GM23338 (cell line): Measurements from ENCODE around the gene TNFSF13.

ENCODE experiments used
- CTCF ChIP-seq, 2 experiments: fragments of 200-600 bp in 1 of 2; sonication (generic) in 1 of 2; conservative IDR thresholded peaks; 2 replicates each; pipeline versions ENCODE4 v1.5.1 to v1.6.1; 2016 to 2017; ENCODE audit warnings: antibody characterized with exemption in 2 of 2, low read depth in 2 of 2, mild to moderate bottlenecking in 2 of 2, moderate library complexity in 1 of 2
- EZH2phosphoT487 ChIP-seq: fragments of 200-600 bp; sonication (generic); IDR thresholded peaks from one replicate; pipeline ENCODE4 v1.8.1; 2018; ENCODE audit warnings: antibody characterized with exemption; ENCODE audit not compliant: unreplicated experiment

- TF ChIP-seq EZH2phosphoT487: no peak
- TF ChIP-seq CTCF (conservative IDR thresholded peaks at IDR 0.05; ENCODE audit: low read depth in 2 of 2): no peak
These were observed 28.3 kb upstream of the TNFSF13 start for GRCh38 chr17:7530023-7530900.
